ENCODE data around the gene NDUFS2.
A peak's percentile ranks its signal among the peaks of the same experiment; 100 is the strongest.

The NDUFS2 gene

GRCh38 chr1:161172776-161173376 lies 29.3 kb upstream of the NDUFS2 start:
- peak; percentile 89 for DNase-seq (ENCODE audit: low read depth)

DNA sequence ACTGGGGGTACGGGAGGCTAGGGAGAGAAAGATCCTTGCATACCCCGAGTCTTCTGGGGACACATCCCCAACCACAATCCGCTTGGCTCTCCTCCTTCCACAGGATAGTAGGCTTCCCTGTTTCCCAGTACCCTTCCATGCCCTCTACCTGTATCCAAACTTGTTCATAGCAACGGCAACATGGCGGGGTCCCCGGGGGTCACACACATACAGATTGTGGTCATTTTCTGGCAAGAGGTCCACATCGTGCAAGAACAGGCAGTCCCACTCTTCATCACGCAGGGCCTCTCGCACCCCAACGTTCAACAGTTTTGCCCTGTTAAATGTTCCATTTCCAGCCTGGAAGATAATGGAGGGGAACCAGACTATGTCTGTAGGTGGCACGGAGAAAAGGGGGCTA lies 28.5 kb upstream of the NDUFS2 start:
- DNase-seq (ENCODE audit: low read depth): no peak

DNA sequence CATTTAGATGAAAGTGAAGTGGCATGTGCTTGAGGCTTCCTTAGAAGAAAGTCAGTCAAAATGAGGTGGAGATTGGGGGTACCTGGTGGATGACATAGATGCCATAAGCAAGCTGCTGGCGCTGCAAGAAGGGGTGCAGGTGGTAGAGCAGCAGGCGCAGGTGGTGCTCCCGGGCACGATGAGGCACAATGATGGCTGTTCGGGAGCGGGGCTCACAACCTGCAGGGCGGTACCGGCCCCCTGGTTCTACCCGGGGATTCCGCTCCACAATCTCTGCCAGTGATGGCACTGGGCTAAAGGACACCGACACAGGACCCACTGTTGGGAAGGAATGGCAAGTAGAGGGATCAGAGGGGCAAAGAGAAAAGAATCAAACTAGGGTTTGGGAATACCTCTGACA lies 27.3 kb upstream of the NDUFS2 start:
- DNase-seq (ENCODE audit: low read depth): no peak

- no peak for DNase-seq (ENCODE audit: low read depth)
Measured at GRCh38 chr1:161175771-161176453, 26.3 kb upstream of the NDUFS2 start.

DNA sequence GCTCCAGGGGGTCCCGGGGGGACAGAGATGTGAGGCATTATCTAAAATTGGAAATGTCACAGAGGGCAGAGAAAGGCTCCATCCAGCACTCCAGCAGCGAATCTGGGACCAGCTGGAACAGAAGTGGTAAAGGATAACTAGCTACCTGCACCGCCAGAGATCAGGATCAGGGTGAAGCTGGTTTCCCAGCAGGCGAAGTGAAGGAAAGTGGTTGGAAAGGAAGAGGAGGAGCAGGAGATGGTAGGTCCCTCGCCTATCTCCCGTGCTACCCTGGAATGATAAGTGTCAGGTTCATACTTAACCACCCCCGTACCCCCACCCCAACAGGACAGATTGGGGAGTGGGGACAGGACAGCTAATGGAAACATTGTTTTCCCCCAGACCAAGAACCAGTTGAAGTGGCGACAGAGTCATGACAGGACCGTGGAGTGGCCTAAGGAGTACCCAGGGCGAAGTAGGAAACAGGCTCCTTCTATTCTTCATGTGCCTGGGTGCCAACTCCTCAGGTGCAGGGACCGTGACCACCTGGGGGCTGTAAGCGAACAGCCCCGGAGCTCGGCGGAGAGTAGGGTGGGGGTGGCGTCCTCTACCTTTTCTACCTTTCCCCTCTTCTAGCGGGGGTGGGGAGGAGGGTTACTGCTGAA lies 25.6 kb upstream of the NDUFS2 start:
- no peak for DNase-seq (ENCODE audit: low read depth)

DNA sequence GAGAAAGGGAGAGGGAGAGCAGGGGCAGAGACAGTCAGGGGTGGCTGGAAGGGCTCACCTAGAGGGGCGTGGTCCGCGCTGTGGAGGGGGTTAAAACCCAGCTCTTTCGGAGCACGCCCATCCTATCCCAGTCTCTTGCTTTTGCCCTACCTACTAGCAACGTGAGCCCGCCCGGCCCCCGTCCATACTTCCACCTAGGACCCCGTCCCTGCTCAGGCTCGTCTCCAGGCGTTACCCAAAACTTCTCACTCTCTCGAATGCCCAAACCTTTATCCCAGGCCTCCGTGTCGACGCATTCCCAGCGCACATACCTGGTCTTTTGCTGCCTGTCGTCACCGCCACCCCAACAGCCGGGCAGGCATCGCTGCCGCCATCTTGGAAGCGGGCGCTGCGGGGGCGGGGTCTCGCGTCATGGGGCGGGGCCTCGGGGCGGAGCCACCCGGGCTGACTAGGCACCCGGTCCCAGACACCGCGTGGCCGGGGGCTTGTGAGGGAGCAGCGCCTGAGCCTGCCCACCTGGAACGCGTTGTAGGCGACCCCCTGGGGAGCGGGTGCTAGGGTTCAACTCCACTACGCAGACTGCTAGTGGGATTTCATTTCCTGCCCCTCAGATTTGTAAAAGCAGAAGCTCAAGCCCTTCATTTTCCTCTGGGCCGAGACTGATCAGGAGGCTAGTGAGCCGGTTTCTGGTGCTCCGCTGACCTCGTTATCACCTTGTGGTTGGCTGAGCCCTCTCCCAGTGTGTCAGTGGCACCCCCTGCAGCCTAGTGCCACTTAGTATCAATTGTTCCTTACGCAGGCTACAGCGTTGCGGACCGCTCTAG lies 24.8 kb upstream of the NDUFS2 start, which contains the start of gene B4GALT3:
Gene B4GALT3, minus strand, starts transcription at position 396 of the 824 bp plus-strand sequence. CDS start 1,447 bp downstream, outside the sequence.
- DNase-seq (ENCODE audit: low read depth): no peak

DNA sequence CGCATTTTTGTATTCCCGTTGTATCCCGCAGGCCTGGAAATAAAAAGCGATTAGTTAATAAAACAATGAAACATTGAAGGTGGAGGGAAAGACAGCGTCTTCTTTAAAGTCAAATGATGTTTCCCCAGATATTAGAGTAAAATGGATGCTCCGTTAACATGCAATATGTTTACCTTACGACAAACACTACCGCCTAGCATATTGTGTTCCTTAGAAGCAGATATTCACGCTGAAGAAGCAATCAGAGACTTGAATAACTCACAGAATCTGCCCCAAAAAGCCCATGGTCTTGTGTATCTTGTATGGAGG lies 24.3 kb upstream of the NDUFS2 start:
- no peak for DNase-seq (ENCODE audit: low read depth)

DNA sequence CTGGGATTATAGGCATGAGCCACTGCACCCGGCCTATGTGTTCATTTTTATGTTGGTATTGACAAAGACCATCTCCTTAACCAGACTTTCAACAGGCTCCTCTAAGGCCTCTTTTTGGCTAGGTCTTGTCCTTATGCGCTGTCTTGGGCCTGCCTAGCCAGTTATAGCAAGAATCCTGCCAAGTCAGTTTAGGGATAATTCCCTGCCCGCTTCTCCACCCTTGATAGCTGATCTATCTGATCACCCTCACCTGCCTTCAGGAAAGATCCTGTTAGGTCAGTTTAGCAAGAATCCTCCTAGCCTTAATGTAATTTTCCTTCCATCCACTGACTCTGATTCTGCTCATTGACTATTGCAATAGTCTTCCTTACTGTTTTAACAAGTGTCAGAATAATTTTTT lies 22.5 kb upstream of the NDUFS2 start:
- no peak for DNase-seq (ENCODE audit: low read depth)

DNA sequence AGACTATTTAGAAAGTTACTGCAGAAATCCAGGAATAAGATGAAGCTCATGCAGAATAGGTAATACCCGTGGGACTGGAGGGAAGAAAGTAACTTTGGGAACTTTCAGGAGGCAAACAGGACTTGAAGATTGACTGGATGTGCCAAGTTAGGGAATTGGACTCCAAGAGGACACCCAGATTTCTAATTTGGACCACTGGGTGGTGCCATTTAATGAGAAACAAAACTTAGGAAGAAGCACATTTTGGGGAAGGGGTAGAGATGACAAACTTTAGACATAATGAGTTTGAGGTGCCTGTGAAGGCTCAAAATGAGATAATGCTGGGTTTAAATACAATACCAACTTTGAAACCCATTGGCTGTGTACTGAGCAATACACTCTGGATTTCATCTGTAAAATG lies 21.5 kb upstream of the NDUFS2 start:
- no peak for DNase-seq (ENCODE audit: low read depth)

- DNase-seq (ENCODE audit: low read depth): no peak
Measured at GRCh38 chr1:161182214-161182613, 20.0 kb upstream of the NDUFS2 start.

- DNase-seq (ENCODE audit: low read depth): peak; percentile 77
Measured at GRCh38 chr1:161185282-161185682, 16.9 kb upstream of the NDUFS2 start.

GRCh38 chr1:161185732-161186311 lies 16.3 kb upstream of the NDUFS2 start:
- no peak for DNase-seq (ENCODE audit: low read depth)

DNA sequence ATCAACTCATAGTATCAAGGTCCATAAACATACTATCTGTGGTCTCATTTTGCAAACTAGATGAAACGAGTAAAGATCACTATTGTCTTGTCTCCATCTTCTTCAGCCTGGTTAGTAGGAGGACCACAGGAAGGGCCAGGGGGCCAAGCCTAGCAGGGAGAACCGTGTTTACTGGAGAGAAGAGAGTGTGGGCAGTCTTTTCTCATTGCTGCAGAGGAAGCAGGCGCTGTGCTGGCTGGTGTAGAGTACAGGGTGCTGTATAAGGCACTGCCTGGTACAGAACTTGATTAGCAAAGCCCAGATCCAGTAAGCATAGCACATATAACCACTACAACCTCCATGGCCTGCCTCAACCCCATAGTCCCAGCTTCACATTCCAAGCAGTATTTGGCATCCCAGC lies 14.9 kb upstream of the NDUFS2 start:
- DNase-seq (ENCODE audit: low read depth): no peak

DNA sequence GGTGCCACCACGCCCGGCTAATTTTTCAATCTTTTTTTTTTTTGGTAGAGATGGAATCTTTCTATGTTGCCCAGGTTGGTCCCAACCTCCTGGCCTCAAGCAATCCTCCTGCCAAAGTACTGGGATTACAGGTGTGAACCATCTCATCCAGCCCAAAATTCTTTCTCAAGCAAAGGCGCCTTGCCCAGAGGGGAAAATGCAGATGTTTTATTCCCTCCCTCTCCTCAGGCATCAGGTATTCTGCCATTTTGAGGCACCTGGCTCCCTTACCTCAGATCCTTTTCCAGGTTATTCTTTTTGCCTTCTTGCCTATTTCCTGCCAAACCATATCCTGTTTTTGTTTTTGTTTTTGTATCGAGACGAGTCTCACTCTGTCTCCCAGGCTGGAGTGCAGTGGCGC lies 13.8 kb upstream of the NDUFS2 start:
- DNase-seq (ENCODE audit: low read depth): no peak

DNA sequence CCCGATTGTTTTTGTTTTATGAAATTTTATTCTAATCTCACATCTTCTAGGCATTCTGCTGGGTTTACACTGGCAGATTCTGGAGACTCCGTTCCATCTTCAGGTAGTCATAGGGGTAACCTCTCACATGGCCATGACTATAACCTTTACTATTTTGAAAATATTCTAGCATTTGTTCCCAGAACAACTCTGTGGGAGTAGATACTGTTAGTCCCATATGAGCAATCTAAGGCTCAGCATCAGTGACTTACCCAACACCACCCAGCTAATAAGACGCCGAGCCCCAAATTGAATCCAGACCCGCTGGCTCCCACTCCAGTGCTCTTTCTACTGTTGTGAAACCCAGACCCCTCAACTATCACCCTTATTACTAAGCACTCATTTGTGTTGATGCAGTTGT lies 13.1 kb upstream of the NDUFS2 start:
- DNase-seq (ENCODE audit: low read depth): no peak

GRCh38 chr1:161190962-161191521 lies 11.1 kb upstream of the NDUFS2 start:
- DNase-seq (ENCODE audit: low read depth): no peak

GRCh38 chr1:161191971-161192370 lies 10.2 kb upstream of the NDUFS2 start:
- no peak for DNase-seq (ENCODE audit: low read depth)

GRCh38 chr1:161192476-161193465 lies 9.4 kb upstream of the NDUFS2 start:
- no peak for DNase-seq (ENCODE audit: low read depth)

- DNase-seq (ENCODE audit: low read depth): no peak
Measured at GRCh38 chr1:161193561-161194235, 8.5 kb upstream of the NDUFS2 start.

DNA sequence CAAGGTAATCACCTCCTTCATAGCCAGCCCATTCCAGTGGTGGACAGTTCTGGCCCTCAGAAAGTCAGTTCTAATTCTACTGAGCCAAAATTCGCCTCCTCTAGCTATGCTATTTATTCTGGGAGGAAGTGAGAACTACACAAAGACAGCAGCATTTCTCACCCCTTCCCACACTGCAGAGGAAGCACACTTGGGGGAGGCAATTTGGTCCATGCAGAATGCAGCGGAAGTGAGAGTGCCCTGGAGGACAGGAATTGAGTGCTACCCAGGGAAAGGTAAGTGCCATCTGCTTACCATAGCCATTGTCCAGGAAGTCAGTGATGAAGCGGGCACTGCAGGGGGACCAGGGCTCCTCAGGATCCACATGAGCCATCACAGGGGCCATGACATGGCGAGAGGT lies 7.0 kb upstream of the NDUFS2 start:
- DNase-seq (ENCODE audit: low read depth): no peak

Measured in stromal cell of bone marrow (primary cell).